HEK293 (cell line): ENCODE data around the gene OR2H1.

Experiments used
- CTCF ChIA-PET: fragments of 350-600 bp; formaldehyde crosslinking; extraction: SDS; loops from one replicate; lab custom pipeline; 2021; ENCODE audit warnings: antibody characterized with exemption; lab: Yijun Ruan, JAX
- POLR2A ChIA-PET: fragments of 300-600 bp; formaldehyde crosslinking; extraction: SDS; loops from one replicate; lab custom pipeline; 2020; ENCODE audit warnings: antibody characterized with exemption, inconsistent platforms; lab: Yijun Ruan, JAX
- H3K27ac ChIP-seq: fragments of 200-500 bp; sonication (Bioruptor generic); 2 replicates; pipeline ENCODE4 v1.5.1; 2014; ENCODE audit warnings: low read depth, low read length, control low read depth, inconsistent platforms; ENCODE audit errors: extremely low read depth
- H3K36me3 ChIP-seq, 2 experiments: fragments of 200-500 bp in 1 of 2; sonication (Bioruptor generic) in 1 of 2; 1 replicate in 1 of 2; 2 replicates in 1 of 2; pipeline ENCODE4 v1.5.1; 2014 to 2017; ENCODE audit warnings: inconsistent platforms in 2 of 2, low read length in 2 of 2; ENCODE audit not compliant: control insufficient read depth in 2 of 2, insufficient read depth in 1 of 2
- H3K4me1 ChIP-seq: fragments of 200-500 bp; sonication (Bioruptor generic); 2 replicates; pipeline ENCODE4 v1.5.1; 2014; ENCODE audit warnings: mild to moderate bottlenecking, low read length, inconsistent platforms; ENCODE audit not compliant: control insufficient read depth, insufficient read depth
- H3K4me3 ChIP-seq: 2 replicates; pipeline ENCODE4 v1.5.1; 2011; ENCODE audit warnings: low read depth, mild to moderate bottlenecking, control low read depth, low read length, moderate library complexity
- H3K9me3 ChIP-seq: fragments of 200-500 bp; sonication (Bioruptor generic); 2 replicates; pipeline ENCODE4 v1.5.1; 2014; ENCODE audit warnings: low read depth, low read length, inconsistent platforms; ENCODE audit not compliant: control insufficient read depth, insufficient read depth
- ELK4 ChIP-seq: IDR thresholded peaks from 2 replicates; pipeline ENCODE4 v1.6.1; 2011; ENCODE audit warnings: mild to moderate bottlenecking, low read depth, low read length, borderline replicate concordance
- HIC1 ChIP-seq: fragments of 450-650 bp; formaldehyde crosslinking; IDR thresholded peaks from 2 replicates; pipeline ENCODE4 v1.5.1; 2016; ENCODE audit warnings: missing biosample characterization, missing genetic modification characterization
- HOXD13 ChIP-seq: sonication (generic); formaldehyde crosslinking; IDR thresholded peaks from 2 replicates; pipeline ENCODE4 v1.8.0; 2022; ENCODE audit warnings: missing genetic modification reagents, borderline replicate concordance
- KLF1 ChIP-seq: fragments of 450-650 bp; formaldehyde crosslinking; IDR thresholded peaks from 2 replicates; pipeline ENCODE4 v1.5.1; 2016; ENCODE audit warnings: missing biosample characterization, missing genetic modification characterization
- PBX3 ChIP-seq: sonication (generic); formaldehyde crosslinking; IDR thresholded peaks from 2 replicates; pipeline ENCODE4 v1.8.1; 2022; ENCODE audit warnings: mild to moderate bottlenecking, moderate library complexity, missing genetic modification reagents
- PRDM10 ChIP-seq: fragments of 450-650 bp; formaldehyde crosslinking; IDR thresholded peaks from 2 replicates; pipeline ENCODE4 v1.5.1; 2016; ENCODE audit warnings: missing biosample characterization, missing genetic modification characterization
- SALL2 ChIP-seq: fragments of 450-650 bp; formaldehyde crosslinking; IDR thresholded peaks from 2 replicates; pipeline ENCODE4 v1.5.0; 2017; ENCODE audit warnings: missing biosample characterization, mild to moderate bottlenecking, missing genetic modification characterization, borderline replicate concordance
- ZBTB49 ChIP-seq: fragments of 450-650 bp; formaldehyde crosslinking; IDR thresholded peaks from 2 replicates; pipeline ENCODE4 v1.5.1; 2016; ENCODE audit warnings: missing biosample characterization, missing genetic modification characterization, low read depth
- ZNF148 ChIP-seq: fragments of 450-650 bp; formaldehyde crosslinking; IDR thresholded peaks from 2 replicates; pipeline ENCODE4 v1.5.0; 2017; ENCODE audit warnings: missing biosample characterization, missing genetic modification characterization, borderline replicate concordance
- ZNF23 ChIP-seq: fragments of 450-650 bp; formaldehyde crosslinking; IDR thresholded peaks from 2 replicates; pipeline ENCODE4 v1.5.1; 2016; ENCODE audit warnings: missing biosample characterization, missing genetic modification characterization, borderline replicate concordance
- ZNF449 ChIP-seq: fragments of 450-650 bp; formaldehyde crosslinking; IDR thresholded peaks from 2 replicates; pipeline ENCODE4 v1.5.1; 2017; ENCODE audit warnings: missing biosample characterization, mild to moderate bottlenecking, missing genetic modification characterization, moderate library complexity
- ZNF529 ChIP-seq: fragments of 450-650 bp; formaldehyde crosslinking; IDR thresholded peaks from 2 replicates; pipeline ENCODE4 v1.5.1; 2017; ENCODE audit warnings: missing genetic modification characterization, missing biosample characterization; ENCODE audit not compliant: insufficient replicate concordance
- ZNF776 ChIP-seq: fragments of 450-650 bp; formaldehyde crosslinking; IDR thresholded peaks from 2 replicates; pipeline ENCODE4 v1.5.0; 2017; ENCODE audit warnings: missing biosample characterization, missing genetic modification characterization, borderline replicate concordance
- ZSCAN5A ChIP-seq: fragments of 450-650 bp; formaldehyde crosslinking; IDR thresholded peaks from 2 replicates; pipeline ENCODE4 v1.5.1; 2016; ENCODE audit warnings: missing biosample characterization, missing genetic modification characterization
- ZXDB ChIP-seq: fragments of 450-650 bp; formaldehyde crosslinking; IDR thresholded peaks from 2 replicates; pipeline ENCODE4 v1.5.1; 2016; ENCODE audit warnings: missing biosample characterization, missing genetic modification characterization

Gene OR2H1

GRCh38 chr6:29479560-29479959, 22.6 kb downstream of the OR2H1 start (continued):
- no peak for TF ChIP-seq ELK4
- TF ChIP-seq ZSCAN5A (tag by site-specific recombination), result no peak
- TF ChIP-seq KLF1 (tag by site-specific recombination), result no peak
- TF ChIP-seq PBX3 (CRISPR knock-in tag), result no peak

GRCh38 chr6:29483186-29483585, 26.2 kb downstream of the OR2H1 start:
- Histone ChIP-seq H3K4me1 (no peaks in the 10 kb centered on the region), H3K36me3 (no peaks in the 10 kb centered on the region), H3K9me3 (no peaks in the 10 kb centered on the region), H3K4me3 (no peak overlapping the region), H3K27ac (no peak overlapping the region)
- CTCF ChIA-PET, result no interaction called here
- POLR2A ChIA-PET, result no interaction called here
- no peak for TF ChIP-seq PRDM10 (tag by site-specific recombination)

GRCh38 chr6:29483735-29484134, 26.8 kb downstream of the OR2H1 start:
- CTCF ChIA-PET, result no interaction called here
- H3K9me3 ChIP-seq, result no peaks in the 10 kb centered on the region
- no peaks in the 10 kb centered on the region for H3K36me3 ChIP-seq
- no peak overlapping the region for H3K4me3 ChIP-seq
- POLR2A ChIA-PET, result no interaction called here
- H3K4me1 ChIP-seq, result no peaks in the 10 kb centered on the region
- no peak overlapping the region for H3K27ac ChIP-seq
- TF ChIP-seq HIC1 (tag by site-specific recombination), result no peak
- no peak for TF ChIP-seq ZNF529 (tag by site-specific recombination)
- TF ChIP-seq ZNF23 (tag by site-specific recombination), result no peak
- TF ChIP-seq SALL2 (tag by site-specific recombination), result no peak
- TF ChIP-seq ZNF449 (tag by site-specific recombination), result no peak
- TF ChIP-seq ZNF148, result no peak
- no peak for TF ChIP-seq ZXDB (tag by site-specific recombination)
- no peak for TF ChIP-seq HOXD13 (CRISPR knock-in tag)
- no peak for TF ChIP-seq ZNF776 (tag by site-specific recombination)
- no peak for TF ChIP-seq ZBTB49
